GM12801 (cell line): ENCODE results near the gene EN2.

Experiments used
- TF ChIP-seq, protein P1 (sequence below): IDR thresholded peaks from one replicate; pipeline ENCODE4 v1.5.1; 2011; ENCODE audit warnings: control low read depth; ENCODE audit not compliant: insufficient read length; ENCODE audit errors: extremely low read depth

Gene EN2

GRCh38 chr7:155458878-155459699 lies 1.2 kb downstream of the EN2 start:
- TF ChIP-seq, protein P1, sequence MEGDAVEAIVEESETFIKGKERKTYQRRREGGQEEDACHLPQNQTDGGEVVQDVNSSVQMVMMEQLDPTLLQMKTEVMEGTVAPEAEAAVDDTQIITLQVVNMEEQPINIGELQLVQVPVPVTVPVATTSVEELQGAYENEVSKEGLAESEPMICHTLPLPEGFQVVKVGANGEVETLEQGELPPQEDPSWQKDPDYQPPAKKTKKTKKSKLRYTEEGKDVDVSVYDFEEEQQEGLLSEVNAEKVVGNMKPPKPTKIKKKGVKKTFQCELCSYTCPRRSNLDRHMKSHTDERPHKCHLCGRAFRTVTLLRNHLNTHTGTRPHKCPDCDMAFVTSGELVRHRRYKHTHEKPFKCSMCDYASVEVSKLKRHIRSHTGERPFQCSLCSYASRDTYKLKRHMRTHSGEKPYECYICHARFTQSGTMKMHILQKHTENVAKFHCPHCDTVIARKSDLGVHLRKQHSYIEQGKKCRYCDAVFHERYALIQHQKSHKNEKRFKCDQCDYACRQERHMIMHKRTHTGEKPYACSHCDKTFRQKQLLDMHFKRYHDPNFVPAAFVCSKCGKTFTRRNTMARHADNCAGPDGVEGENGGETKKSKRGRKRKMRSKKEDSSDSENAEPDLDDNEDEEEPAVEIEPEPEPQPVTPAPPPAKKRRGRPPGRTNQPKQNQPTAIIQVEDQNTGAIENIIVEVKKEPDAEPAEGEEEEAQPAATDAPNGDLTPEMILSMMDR: no peak

- TF ChIP-seq, protein P1: no peak
Measured at GRCh38 chr7:155459700-155460461, 2.0 kb downstream of the EN2 start.

DNA sequence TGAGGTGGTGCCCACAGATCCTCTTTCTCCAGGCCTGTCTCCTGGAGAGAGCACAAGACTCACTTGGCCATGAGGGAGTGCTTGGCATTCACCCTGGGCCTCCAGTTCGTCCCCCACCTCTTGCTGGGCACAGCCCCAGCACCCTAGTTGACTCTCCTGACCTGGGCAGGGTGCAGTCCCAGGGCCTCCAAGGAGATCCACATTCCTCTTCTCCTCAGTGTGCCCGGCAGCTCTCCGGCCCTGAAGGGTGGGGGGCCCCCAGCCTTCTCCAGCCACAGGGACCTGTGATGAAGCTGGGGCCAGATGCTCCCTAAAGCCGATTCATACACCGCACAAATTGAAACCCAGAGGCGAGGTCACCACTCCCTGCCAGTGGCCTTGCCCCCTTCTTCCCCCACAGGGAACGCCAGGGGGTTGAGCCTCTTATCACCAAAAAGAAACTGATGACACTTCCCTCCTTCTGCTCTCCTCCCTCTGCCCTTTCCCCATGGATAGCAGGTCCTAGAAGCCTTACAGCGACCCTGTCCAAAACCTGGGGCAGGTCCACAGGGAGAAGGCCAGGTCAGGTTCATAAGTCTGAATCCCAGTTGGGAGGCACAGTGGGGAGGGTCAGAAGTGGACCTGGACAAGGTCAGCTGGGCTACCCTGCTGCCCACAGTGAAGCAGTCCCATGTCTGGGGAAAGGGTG lies 3.1 kb downstream of the EN2 start:
- TF ChIP-seq, protein P1: no peak

DNA sequence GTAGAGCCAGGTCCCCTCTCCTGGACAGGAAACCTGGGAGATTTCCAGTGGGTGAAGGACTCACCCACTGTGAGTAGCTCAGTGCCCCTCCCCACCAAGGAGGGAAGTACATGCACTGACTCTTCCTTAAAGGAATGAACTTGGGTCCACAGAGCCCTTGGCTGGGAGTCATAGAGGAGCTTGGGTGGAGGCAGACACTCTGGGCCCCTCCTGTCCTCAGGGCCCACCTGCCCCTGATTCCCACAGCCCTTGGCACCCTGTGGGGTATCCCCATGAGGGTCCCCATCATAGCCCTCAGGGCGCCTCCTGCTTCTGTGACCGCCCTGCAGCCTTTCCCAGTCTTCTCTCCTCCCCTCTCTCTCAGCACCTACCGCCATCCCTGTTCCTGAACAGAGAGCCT lies 3.7 kb downstream of the EN2 start:
- TF ChIP-seq, protein P1: no peak

GRCh38 chr7:155462163-155462735 lies 4.3 kb downstream of the EN2 start:
- TF ChIP-seq, protein P1: no peak

GRCh38 chr7:155463114-155463811 lies 5.3 kb downstream of the EN2 start:
- TF ChIP-seq, protein P1: no peak

DNA sequence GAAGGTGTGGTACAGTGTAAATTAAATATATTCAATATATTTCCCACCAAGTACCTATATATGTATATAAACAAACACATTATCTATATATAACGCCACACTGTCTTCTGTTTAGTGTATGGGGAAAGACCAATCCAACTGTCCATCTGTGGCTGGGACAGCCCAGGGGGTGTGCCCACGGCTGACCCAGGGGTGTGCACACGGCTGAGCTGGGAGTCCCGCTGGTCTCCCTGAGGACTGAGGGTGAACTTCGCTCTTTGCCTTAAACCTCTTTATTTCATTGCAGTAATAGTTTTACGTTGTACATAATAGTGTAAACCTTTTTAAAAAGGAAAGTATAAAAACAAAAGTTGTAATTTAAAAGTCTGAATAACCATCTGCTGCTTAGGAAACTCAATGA lies 6.3 kb downstream of the EN2 start:
- TF ChIP-seq, protein P1: no peak
